NCI-H82 treated with DMSO at 0.1 percent for 48 hours (cell line): ENCODE data around the gene TULP4.

ENCODE experiments used
- DNase-seq: peaks from one replicate; lab custom pipeline; 2025; ENCODE audit not compliant: unreplicated experiment; lab: John Stamatoyannopoulos, UW

The TULP4 gene

GRCh38 chr6:158414851-158415262 lies 102.6 kb downstream of the TULP4 start:
- no peak for DNase-seq

- no peak for DNase-seq
Observed at GRCh38 chr6:158415666-158416065, 103.4 kb downstream of the TULP4 start.

- no peak for DNase-seq
Observed at GRCh38 chr6:158416883-158417759, 104.9 kb downstream of the TULP4 start.

GRCh38 chr6:158417760-158418098 lies 105.5 kb downstream of the TULP4 start:
- no peak for DNase-seq

GRCh38 chr6:158418501-158418900 lies 106.2 kb downstream of the TULP4 start:
- no peak for DNase-seq

GRCh38 chr6:158419339-158419909 lies 107.2 kb downstream of the TULP4 start:
- DNase-seq = no peak

- DNase-seq = no peak
Observed at GRCh38 chr6:158421381-158421780, 109.1 kb downstream of the TULP4 start.

GRCh38 chr6:158422629-158423238 lies 110.5 kb downstream of the TULP4 start:
- no peak for DNase-seq

GRCh38 chr6:158431036-158431435 lies 118.8 kb downstream of the TULP4 start:
- no peak for DNase-seq

GRCh38 chr6:158431560-158431959 lies 119.3 kb downstream of the TULP4 start:
- DNase-seq = no peak

- no peak for DNase-seq
Observed at GRCh38 chr6:158437571-158437970, 125.3 kb downstream of the TULP4 start.

GRCh38 chr6:158438226-158438625 lies 126.0 kb downstream of the TULP4 start:
- no peak for DNase-seq

GRCh38 chr6:158439255-158439654 lies 127.0 kb downstream of the TULP4 start:
- no peak for DNase-seq

GRCh38 chr6:158441716-158442215 lies 129.5 kb downstream of the TULP4 start:
- DNase-seq = no peak

GRCh38 chr6:158442306-158442705 lies 130.0 kb downstream of the TULP4 start:
- no peak for DNase-seq

- peak; percentile 8 for DNase-seq
Observed at GRCh38 chr6:158445426-158446085, 133.3 kb downstream of the TULP4 start.

GRCh38 chr6:158448856-158449255 lies 136.6 kb downstream of the TULP4 start:
- no peak for DNase-seq

- no peak for DNase-seq
Observed at GRCh38 chr6:158452191-158452590, 139.9 kb downstream of the TULP4 start.

- DNase-seq = no peak
Observed at GRCh38 chr6:158457131-158457530, 144.9 kb downstream of the TULP4 start.

GRCh38 chr6:158457616-158458278 lies 145.5 kb downstream of the TULP4 start:
- no peak for DNase-seq

GRCh38 chr6:158459726-158460125 lies 147.5 kb downstream of the TULP4 start:
- DNase-seq = no peak
